D721Med (cell line): ENCODE measurements around the gene ZBTB49.

Experiments used
- DNase-seq: peaks from one replicate; pipeline ENCODE4 v3.0.0; 2011; ENCODE audit warnings: low spot score; ENCODE audit not compliant: insufficient read length
- FAIRE-seq: peaks from 2 replicates; lab custom pipeline; 2011; peaks lifted over from hg19 to GRCh38; lab: Jason Lieb, UNC
- TF ChIP-seq, protein P1 (sequence below): IDR thresholded peaks from 2 replicates; pipeline ENCODE4 v1.5.1; 2012; ENCODE audit warnings: mild to moderate bottlenecking, control low read depth; ENCODE audit not compliant: insufficient read depth; ENCODE audit errors: missing control alignments

ZBTB49 gene

DNA sequence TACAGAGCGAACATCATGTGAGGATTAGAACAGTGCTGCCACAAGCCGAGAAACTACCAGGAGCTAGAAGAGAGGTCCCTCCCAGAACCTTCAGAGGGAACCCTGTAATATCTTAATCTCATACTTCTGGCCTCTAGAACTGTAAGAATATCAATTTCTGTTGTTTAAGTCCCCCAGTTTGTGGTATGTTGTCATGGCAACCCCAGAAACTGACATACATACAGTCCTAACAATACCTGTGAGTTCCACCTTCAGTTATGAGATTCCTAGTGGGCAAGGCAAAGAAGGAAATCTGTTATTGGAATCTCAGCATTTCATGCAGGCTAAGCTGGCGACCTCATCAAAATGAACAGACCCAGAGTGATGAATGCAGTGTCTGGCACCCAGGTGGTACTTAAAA, 42.5 kb downstream of the ZBTB49 start:
- TF ChIP-seq, protein P1, sequence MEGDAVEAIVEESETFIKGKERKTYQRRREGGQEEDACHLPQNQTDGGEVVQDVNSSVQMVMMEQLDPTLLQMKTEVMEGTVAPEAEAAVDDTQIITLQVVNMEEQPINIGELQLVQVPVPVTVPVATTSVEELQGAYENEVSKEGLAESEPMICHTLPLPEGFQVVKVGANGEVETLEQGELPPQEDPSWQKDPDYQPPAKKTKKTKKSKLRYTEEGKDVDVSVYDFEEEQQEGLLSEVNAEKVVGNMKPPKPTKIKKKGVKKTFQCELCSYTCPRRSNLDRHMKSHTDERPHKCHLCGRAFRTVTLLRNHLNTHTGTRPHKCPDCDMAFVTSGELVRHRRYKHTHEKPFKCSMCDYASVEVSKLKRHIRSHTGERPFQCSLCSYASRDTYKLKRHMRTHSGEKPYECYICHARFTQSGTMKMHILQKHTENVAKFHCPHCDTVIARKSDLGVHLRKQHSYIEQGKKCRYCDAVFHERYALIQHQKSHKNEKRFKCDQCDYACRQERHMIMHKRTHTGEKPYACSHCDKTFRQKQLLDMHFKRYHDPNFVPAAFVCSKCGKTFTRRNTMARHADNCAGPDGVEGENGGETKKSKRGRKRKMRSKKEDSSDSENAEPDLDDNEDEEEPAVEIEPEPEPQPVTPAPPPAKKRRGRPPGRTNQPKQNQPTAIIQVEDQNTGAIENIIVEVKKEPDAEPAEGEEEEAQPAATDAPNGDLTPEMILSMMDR: no peak
- FAIRE-seq: no peak
- DNase-seq: no peak

DNA sequence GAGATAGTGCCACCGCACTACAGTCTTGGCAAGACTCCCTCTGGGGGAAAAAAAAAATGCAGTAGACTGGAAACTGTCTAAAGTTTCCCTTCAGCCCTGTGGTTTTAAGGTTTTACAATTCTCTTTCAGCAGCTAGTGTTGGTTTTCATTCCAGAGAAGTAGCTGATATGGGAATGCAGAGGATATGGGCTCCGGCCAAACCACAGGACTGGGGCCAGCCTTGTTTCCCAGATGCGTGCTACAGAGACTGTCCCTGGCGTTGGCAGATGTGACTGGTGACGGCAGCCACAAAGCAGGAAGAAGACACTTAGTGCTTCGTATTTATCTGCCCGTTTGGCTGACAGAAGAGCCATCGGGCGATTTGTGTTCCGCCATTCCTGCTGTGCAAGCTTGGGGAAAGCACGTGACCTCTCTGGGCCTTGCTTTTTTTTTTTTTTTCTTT, 43.2 kb downstream of the ZBTB49 start:
- no peak for FAIRE-seq
- no peak for DNase-seq
- TF ChIP-seq, protein P1: no peak

DNA sequence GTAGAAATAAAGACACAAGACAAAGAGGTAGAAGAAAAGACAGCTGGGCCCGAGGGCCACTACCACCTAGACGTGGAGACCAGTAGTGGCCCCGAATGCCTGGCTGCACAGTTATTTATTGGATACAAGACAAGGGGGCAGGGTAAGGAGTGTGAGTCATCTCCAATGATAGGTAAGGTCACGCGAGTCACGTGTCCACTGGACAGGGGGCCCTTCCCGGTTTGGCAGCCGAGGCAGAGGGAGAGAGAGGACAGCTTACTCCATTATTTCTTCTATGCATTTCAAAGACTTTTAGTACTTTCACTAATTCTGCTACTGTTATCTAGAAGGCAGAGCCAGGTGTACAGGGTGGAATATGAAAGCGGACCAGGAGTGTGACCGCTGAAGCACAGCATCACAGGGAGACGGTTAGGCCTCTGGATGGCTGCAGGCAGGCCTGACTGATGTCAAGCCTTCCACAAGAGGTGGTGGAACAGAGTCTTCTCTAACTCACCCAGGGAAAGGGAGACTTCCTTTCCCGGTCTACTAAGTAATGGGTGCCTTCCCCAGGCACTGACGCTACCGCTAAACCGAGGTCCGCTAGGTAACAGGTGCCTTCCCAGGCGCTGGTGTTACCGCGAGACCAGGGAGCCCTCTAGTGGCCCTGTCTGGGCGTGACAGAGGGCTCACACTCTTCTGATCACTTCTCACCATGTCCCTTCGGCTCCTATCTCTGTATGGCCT, 44.9 kb downstream of the ZBTB49 start:
- TF ChIP-seq, protein P1: peak; percentile 55
- DNase-seq: no peak

DNA sequence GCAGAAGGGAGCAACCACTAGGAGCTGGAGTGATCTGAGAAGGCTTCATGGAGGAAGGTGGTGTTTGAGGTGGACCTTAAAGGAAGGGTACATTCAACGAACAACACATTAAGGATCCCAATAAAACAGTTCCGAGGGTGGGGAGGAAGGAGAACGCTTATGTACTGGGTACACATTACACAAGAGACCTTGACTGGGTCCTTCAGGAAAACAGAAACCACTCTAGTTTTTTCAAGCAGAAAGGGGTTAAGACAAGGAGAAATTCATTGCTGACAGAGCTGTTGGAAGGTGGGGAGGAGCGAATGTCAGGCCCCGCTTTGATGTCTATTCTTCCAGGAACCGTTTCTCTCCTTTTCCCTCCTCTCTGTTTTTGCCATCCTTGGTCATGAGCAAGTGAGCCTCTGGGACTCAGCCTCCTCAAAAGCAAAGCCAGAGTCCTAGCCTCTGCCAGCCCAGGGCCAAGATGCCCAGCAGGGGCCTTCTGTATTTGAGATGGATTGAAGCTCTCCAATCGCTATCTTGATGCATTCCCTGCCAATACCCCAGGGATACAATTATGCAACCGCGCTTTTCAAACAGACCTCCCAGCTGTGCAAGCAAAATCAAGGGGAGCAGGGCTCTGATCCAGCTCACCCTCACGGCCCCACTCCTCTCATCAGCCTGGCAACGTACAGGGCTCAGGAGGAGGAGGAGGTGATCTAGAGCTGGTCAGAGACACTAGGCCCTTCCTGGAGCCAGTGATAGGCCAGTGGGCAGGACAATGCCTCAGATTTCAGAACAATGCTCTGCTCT, 48.4 kb downstream of the ZBTB49 start:
- TF ChIP-seq, protein P1: no peak
- FAIRE-seq: no peak
- DNase-seq: no peak

More for the DNA sequence above, 44.9 kb downstream of the ZBTB49 start:
- FAIRE-seq: no peak

DNA sequence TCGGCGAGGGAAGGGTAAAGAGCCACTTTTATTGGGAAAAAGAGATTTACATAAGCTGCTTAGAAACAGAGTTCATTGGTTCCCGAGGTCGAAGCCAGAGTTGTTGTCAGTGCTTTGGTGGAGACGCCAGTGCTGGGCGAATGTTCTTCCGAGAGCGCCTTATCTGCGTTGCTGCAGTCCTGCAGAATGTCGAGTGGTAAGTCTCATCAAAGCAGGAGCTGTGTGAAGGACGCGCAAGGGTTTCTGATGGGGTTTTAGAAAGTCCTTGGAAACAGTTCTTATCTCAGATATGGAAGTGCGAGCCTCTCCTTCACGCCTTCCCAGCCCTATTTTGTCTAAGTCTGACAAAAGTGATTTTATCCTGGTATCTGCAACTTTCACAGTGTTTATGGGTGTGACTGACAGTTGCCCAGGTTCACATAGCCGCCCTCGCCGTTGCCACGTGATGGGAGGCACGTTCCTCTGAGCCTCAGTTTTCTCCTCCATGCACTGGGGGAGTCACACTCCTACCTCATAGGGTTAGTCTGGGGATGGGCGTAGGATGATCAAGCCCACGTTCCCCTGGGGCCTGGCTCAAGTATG, 49.5 kb downstream of the ZBTB49 start:
- no peak for FAIRE-seq
- DNase-seq: no peak
- TF ChIP-seq, protein P1: no peak

DNA sequence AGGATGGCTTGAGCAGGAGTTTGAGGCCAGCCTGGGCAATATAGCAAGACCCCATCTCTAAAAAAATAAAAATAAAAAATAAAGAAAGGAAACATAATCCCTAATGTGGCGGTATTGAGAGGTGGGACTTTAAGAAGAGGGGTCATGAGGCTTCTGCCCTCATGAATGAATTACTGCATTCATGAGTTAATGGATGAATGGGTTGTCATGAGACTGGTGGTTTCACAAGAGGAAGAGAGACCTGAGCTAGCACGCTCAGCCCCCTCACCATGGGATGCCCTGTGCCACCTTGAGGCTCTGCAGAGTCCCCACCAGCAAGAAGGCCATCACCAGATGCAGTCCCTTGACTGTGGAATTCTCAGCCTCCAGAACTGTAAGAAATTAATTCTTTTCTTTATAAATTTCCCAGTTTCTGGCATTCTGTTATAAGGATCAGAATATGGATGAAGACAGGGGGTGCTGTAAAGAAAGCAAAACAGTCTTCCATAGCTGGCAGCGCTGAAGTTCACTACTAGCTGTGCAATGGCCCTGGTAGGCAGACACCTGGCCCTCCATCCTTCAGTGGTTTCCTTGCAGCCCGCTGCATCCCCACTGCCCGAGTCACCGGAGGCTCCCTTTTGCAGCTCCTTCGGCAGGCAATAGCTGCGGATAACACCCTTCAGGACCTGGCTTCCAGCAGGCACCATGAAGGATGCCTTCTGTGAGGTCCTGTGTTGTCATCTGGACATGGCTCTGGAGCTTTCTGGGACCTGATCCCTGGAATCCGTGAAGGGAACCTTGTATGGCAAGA, 52.0 kb downstream of the ZBTB49 start:
- FAIRE-seq (no peak), DNase-seq (no peak)
- TF ChIP-seq, protein P1: no peak
